NT2/D1 (cell line): Measurements from ENCODE around the gene CDON.

Source experiments
- SUZ12 ChIP-seq: IDR thresholded peaks from 2 replicates; pipeline ENCODE4 v1.6.1; 2011; ENCODE audit not compliant: insufficient read length, insufficient read depth; ENCODE audit errors: extremely low read depth
- ZNF274 ChIP-seq: IDR thresholded peaks from 2 replicates; pipeline ENCODE4 v1.6.1; 2011; ENCODE audit warnings: mild to moderate bottlenecking, low read depth, low read length

GRCh38 chr11:125939081-125939521 is 123.6 kb downstream of the CDON start:
- no peak for TF ChIP-seq SUZ12
- TF ChIP-seq ZNF274, result no peak
